ENCODE results near the gene VSIG1. TPM values are rescaled to one million over a fixed set of nuclear protein-coding genes. Genes with fewer than 3 reads are reported as not detected.

The VSIG1 gene
- total RNA-seq, 1 donor from 2014 or later, result not detected

GRCh38 chrX:108055546-108055945 lies 10.7 kb downstream of the VSIG1 start:
- no peak for ATAC-seq (ENCODE audit: poor library complexity)
- intact Hi-C loops (cut with DNase I), result no loop called here
- DNase-seq, result no peak

GRCh38 chrX:108059801-108060200 lies 14.9 kb downstream of the VSIG1 start:
- DNase-seq (no peak), ATAC-seq (ENCODE audit: poor library complexity) (no peak)
- intact Hi-C loops (cut with DNase I), result no loop called here

GRCh38 chrX:108064001-108064400 lies 19.1 kb downstream of the VSIG1 start:
- ATAC-seq (ENCODE audit: poor library complexity) (no peak), DNase-seq (no peak)
- intact Hi-C loops (cut with DNase I), result no loop called here

- no peak for ATAC-seq (ENCODE audit: poor library complexity)
- intact Hi-C loops (cut with DNase I), result no loop called here
- no peak for DNase-seq
Observed at GRCh38 chrX:108064613-108065012, 19.7 kb downstream of the VSIG1 start.

GRCh38 chrX:108068121-108068520 lies 23.3 kb downstream of the VSIG1 start:
- intact Hi-C loops (cut with DNase I), result no loop called here

GRCh38 chrX:108070891-108071290 lies 26.0 kb downstream of the VSIG1 start:
- intact Hi-C loops (cut with DNase I), result no loop called here
- ATAC-seq (ENCODE audit: poor library complexity) (no peak), DNase-seq (no peak)

More at GRCh38 chrX:108068121-108068520, 23.3 kb downstream of the VSIG1 start:
- DNase-seq (no peak), ATAC-seq (ENCODE audit: poor library complexity) (no peak)

- DNase-seq (no peak), ATAC-seq (ENCODE audit: poor library complexity) (no peak)
- intact Hi-C loops (cut with DNase I), result no loop called here
Observed at GRCh38 chrX:108071578-108071977, 26.7 kb downstream of the VSIG1 start.

- intact Hi-C loops (cut with DNase I), result no loop called here
- ATAC-seq (ENCODE audit: poor library complexity), result no peak
- DNase-seq, result no peak
Observed at GRCh38 chrX:108072746-108073145, 27.9 kb downstream of the VSIG1 start.

- intact Hi-C loops (cut with DNase I), result no loop called here
- ATAC-seq (ENCODE audit: poor library complexity) (no peak), DNase-seq (no peak)
Observed at GRCh38 chrX:108081110-108081509, 36.2 kb downstream of the VSIG1 start.

- DNase-seq (no peak), ATAC-seq (ENCODE audit: poor library complexity) (no peak)
- intact Hi-C loops (cut with DNase I), result no loop called here
Observed at GRCh38 chrX:108087792-108088191, 42.9 kb downstream of the VSIG1 start.

GRCh38 chrX:108088511-108088910 lies 43.6 kb downstream of the VSIG1 start:
- intact Hi-C loops (cut with DNase I), result no loop called here
- DNase-seq (no peak), ATAC-seq (ENCODE audit: poor library complexity) (no peak)

- intact Hi-C loops (cut with DNase I), result loop anchor here (5.0 kb wide), 1 partner anchor 42 kb away; no protein-coding TSS in a partner anchor
- no peak for ATAC-seq (ENCODE audit: poor library complexity)
Observed at GRCh38 chrX:108090491-108091263, 45.8 kb downstream of the VSIG1 start.

GRCh38 chrX:108091264-108091877 lies 46.5 kb downstream of the VSIG1 start, which contains the start of the genes ATG4A and PSMD10:
Gene ATG4A (plus strand): TSS chrX:108091778. CDS start chrX:108091827, 49 bp downstream.
Gene PSMD10 (minus strand): TSS chrX:108091542. CDS start chrX:108091520, 22 bp downstream.
- intact Hi-C loops (cut with DNase I), result loop anchor here (5.0 kb wide), 1 partner anchor 41 kb away; no protein-coding TSS in a partner anchor
- peak; percentile 95 for DNase-seq
- ATAC-seq (ENCODE audit: poor library complexity), result peak; percentile 99

More at GRCh38 chrX:108090491-108091263, 45.8 kb downstream of the VSIG1 start:
- no peak for DNase-seq

- no peak for DNase-seq
- peak; percentile 47 for ATAC-seq (ENCODE audit: poor library complexity)
- intact Hi-C loops (cut with DNase I), result loop anchor here (5.0 kb wide), 1 partner anchor 40 kb away; no protein-coding TSS in a partner anchor
Observed at GRCh38 chrX:108091878-108092291, 47.0 kb downstream of the VSIG1 start.

GRCh38 chrX:108097380-108097779 lies 52.5 kb downstream of the VSIG1 start:
- ATAC-seq (ENCODE audit: poor library complexity), result no peak
- DNase-seq, result no peak
- intact Hi-C loops (cut with DNase I), result no loop called here

- intact Hi-C loops (cut with DNase I), result no loop called here
- ATAC-seq (ENCODE audit: poor library complexity) (no peak), DNase-seq (no peak)
Observed at GRCh38 chrX:108105473-108105872, 60.6 kb downstream of the VSIG1 start.

- no peak for ATAC-seq (ENCODE audit: poor library complexity)
- DNase-seq, result no peak
- intact Hi-C loops (cut with DNase I), result no loop called here
Observed at GRCh38 chrX:108114541-108114940, 69.7 kb downstream of the VSIG1 start.

GRCh38 chrX:108117988-108118387 lies 73.1 kb downstream of the VSIG1 start:
- ATAC-seq (ENCODE audit: poor library complexity), result no peak
- intact Hi-C loops (cut with DNase I), result no loop called here
- no peak for DNase-seq

- ATAC-seq (ENCODE audit: poor library complexity) (peak; percentile 80), DNase-seq (no peak)
- intact Hi-C loops (cut with DNase I), result no loop called here
Observed at GRCh38 chrX:108121291-108121690, 76.4 kb downstream of the VSIG1 start.

GRCh38 chrX:108122748-108123147 lies 77.9 kb downstream of the VSIG1 start:
- intact Hi-C loops (cut with DNase I), result no loop called here
- ATAC-seq (ENCODE audit: poor library complexity), result no peak
- no peak for DNase-seq
